DLD1 (cell line): ENCODE data around the gene DCUN1D3.

ENCODE experiments used
- in situ Hi-C: cut with HindIII; loops from 2 replicates; pipeline ENCODE4 v1.10.0; 2017; ENCODE audit warnings: low sequenced_read_pairs

DCUN1D3 gene

GRCh38 chr16:20920091-20920490 lies 19.9 kb upstream of the DCUN1D3 start:
- in situ Hi-C loops, result no loop called here

- in situ Hi-C loops, result no loop called here
Observed at GRCh38 chr16:20918486-20919239, 18.5 kb upstream of the DCUN1D3 start.

GRCh38 chr16:20916942-20917341 lies 16.8 kb upstream of the DCUN1D3 start:
- in situ Hi-C loops, result no loop called here

GRCh38 chr16:20916289-20916688 lies 16.1 kb upstream of the DCUN1D3 start:
- in situ Hi-C loops, result no loop called here

- in situ Hi-C loops, result no loop called here
Observed at GRCh38 chr16:20911361-20911760, 11.2 kb upstream of the DCUN1D3 start.

- in situ Hi-C loops, result no loop called here
Observed at GRCh38 chr16:20910781-20911321, 10.7 kb upstream of the DCUN1D3 start.

- in situ Hi-C loops, result no loop called here
Observed at GRCh38 chr16:20906341-20907255, 6.4 kb upstream of the DCUN1D3 start.

- in situ Hi-C loops, result no loop called here
Observed at GRCh38 chr16:20905576-20905975, 5.4 kb upstream of the DCUN1D3 start.

GRCh38 chr16:20904507-20905081 lies 4.4 kb upstream of the DCUN1D3 start:
- in situ Hi-C loops, result no loop called here

- in situ Hi-C loops, result no loop called here
Observed at GRCh38 chr16:20903899-20904506, 3.8 kb upstream of the DCUN1D3 start.

- in situ Hi-C loops, result no loop called here
Observed at GRCh38 chr16:20903116-20903898, 3.1 kb upstream of the DCUN1D3 start.

- in situ Hi-C loops, result no loop called here
Observed at GRCh38 chr16:20902426-20902825, 2.3 kb upstream of the DCUN1D3 start.

GRCh38 chr16:20901436-20902112 lies 1.4 kb upstream of the DCUN1D3 start:
- in situ Hi-C loops, result no loop called here

GRCh38 chr16:20901068-20901435 lies 894 bp upstream of the DCUN1D3 start:
- in situ Hi-C loops, result no loop called here

- in situ Hi-C loops, result no loop called here
Observed at GRCh38 chr16:20899477-20900298, 470 bp downstream of the DCUN1D3 start.

GRCh38 chr16:20899071-20899470 lies 1.1 kb downstream of the DCUN1D3 start:
- in situ Hi-C loops, result no loop called here

- in situ Hi-C loops, result no loop called here
Observed at GRCh38 chr16:20897922-20898321, 2.2 kb downstream of the DCUN1D3 start.

- in situ Hi-C loops, result no loop called here
Observed at GRCh38 chr16:20897253-20897897, 2.8 kb downstream of the DCUN1D3 start.
